Measurements from ENCODE around the gene LEF1.

Gene LEF1

DNA sequence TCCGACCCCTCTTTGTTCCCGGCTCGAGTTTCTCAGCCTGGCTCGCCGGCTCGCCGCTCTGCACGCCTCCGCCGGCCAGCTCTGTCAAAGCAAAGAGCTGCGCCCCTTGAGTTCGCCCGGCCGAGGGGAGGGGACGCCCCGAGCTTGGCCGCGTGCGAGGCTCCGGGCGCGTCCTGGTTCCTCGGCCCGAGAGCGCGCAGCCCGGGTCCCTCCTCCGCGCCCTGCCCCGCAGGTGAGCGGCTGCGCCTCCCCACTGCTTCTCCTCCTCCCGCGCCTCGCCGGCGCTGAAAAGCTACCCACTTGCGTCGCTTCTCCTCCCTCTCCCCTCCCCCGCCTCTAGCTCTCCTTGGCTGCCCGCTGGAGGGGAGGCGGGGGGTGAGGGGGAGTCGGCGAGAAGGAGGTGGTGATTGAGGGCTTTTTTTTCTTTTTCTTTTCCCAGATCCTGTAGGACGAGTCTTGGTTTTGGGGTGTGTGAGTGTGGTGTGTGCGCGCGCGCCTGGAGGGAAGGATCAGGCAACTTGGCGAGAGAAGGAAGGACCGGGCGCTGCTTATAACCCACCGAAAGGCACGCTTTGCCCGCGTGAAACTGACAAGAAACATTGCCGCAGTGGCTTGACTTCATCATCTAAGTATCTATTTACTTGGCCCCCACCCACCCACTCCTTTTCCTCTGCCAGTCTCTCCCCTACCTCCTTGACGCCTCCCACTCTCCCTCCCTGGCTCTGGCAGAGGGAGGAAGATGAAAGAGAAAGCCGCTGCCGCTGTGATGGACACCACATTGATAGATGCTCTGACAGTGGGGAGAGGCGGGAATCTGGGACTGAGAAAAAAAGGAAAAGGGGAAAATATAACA lies at the start of gene LEF1:
Gene LEF1 (minus strand): TSS at position 262 of the 853 bp plus-strand sequence. CDS start 1,165 bp downstream, outside the sequence.
- no peak for DNase-seq

DNA sequence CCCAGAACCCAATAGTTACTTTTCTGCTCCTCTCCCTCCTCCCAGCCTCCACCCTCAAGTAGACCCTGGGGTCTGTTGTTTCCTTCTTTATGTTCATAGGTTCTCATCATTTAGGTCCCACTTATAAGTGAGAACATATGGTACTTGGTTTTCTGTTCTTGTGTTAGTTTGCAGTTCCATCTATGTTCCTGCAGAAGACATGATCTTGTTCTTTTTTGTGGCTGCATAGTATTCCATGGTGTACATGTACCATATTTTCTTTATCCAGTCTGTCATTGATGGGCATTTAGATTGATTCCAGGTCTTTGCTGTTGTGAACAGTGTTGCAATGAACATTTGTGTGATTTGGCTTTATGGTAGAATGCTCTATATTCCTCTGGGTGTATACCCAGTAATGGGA lies 47.8 kb upstream of the LEF1 start:
- no peak for DNase-seq

DNA sequence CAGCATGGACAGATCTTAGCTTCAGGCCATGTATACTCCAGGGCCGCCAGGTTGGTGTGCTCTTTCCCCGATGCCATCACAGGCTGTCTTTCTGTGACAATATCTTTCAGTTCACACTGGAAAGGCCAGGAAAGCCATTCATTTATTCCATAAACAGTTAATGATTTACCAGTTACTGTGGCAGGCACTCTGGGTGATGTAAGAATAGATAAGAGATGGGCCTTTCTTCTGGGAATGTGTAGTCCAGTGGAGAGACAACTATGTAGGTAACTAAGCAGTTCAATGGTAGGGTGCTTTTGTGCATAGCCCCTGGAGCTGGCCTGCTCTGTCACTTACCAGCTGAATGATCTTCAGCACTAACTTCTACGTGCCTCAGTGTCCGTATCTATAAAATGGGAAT lies 46.3 kb upstream of the LEF1 start:
- DNase-seq, result no peak

DNA sequence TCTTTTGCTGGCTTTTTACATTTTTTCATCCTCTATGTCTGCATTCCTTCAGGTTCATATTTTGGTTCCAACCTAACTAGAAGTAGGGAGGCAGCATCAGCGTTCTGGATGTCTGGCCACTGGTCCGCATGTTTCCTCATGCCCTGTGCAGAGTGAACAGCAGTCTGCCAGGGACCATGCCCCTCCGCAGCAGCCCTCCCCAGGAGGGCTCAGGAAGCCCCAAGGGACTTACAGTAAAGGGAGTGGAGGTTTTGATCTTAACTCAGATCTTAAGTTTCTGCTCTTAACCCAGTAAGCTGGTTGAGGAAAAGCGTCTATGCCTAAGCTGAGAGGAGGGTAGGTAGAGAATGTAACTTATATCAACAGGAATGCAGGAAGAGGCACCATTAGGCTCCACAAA lies 45.0 kb upstream of the LEF1 start:
- no peak for DNase-seq

GRCh38 chr4:108213308-108213707 lies 44.6 kb upstream of the LEF1 start:
- no peak for DNase-seq

GRCh38 chr4:108210989-108211835 lies 42.5 kb upstream of the LEF1 start:
- no peak for DNase-seq

- no peak for DNase-seq
Measured at GRCh38 chr4:108209489-108209888, 40.8 kb upstream of the LEF1 start.

GRCh38 chr4:108205859-108206258 lies 37.1 kb upstream of the LEF1 start:
- no peak for DNase-seq

DNA sequence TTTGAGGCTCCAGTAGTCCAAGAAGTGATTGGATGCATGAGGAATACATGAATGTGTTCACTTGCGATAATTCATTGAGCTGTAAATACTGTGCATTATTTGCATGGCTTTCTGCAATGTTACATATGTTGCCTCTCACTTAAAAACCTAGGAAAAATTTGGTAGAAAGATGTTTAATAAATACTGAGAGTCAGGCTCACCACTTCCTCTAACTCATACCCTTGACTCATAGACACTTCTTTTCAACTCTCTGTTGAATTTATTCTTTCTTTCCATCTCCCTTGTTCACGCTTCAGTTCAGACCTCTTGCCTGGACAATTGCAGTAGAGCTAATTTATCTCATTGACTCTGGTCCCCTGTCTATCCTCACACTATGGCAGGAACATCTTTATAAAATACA lies 35.8 kb upstream of the LEF1 start:
- DNase-seq, result no peak

DNA sequence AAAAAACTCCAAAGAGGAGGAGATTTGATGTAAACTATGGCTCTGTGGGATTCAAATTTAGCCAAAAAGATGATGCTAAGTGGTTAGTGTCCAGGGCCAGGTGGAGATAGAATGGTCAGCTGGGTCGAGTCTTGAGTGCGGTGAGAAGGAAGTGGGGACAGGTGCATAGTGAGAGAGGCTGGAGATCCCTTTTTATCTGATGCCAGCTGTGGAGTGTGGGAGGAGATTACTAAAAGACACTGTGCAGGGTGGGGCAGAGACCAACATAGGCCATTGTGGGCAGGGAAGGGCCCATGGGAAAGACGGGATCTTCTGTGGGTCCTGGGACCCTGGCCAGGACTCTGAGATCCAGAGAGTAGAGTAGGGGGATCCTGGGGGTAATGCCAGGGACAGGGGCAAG lies 34.6 kb upstream of the LEF1 start:
- DNase-seq, result no peak

- DNase-seq, result no peak
Measured at GRCh38 chr4:108201774-108202173, 33.0 kb upstream of the LEF1 start.

GRCh38 chr4:108199881-108200280 lies 31.1 kb upstream of the LEF1 start:
- no peak for DNase-seq

DNA sequence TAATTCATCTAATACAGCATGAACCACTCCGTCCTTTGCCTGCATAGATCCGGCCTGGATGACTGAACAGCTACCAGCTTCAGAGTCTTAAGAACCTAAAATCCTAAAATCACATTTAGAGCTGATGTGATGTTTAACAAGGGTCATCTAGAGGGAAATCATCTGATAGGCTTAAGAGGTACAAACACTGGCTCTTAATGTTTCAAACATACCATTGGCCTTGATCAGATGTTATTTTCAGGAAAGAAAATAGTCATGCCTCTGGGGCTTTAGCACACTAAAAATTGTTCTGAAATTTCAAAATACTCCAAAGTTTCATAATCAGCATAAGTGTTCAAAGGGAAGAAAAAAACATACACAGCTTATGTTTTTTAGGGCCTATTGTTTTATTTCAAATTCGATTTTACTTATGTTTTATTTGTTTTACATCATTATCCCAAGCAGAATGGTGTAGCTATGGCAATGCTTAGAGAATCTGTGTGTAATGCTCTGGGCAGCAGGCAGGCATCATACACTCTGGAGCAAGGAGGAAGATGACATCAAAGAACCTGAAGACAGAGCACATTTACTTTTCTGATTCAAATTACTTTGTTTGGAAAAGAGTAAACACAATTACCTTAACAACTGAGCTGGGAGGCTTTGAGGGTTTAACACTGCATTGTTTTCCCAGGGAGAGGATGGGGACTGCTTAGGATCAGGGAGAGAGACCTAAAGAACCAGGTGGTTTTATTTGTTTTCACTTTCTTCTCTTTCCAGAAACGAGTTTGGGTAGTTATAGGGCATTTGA lies 25.3 kb upstream of the LEF1 start:
- no peak for DNase-seq

DNA sequence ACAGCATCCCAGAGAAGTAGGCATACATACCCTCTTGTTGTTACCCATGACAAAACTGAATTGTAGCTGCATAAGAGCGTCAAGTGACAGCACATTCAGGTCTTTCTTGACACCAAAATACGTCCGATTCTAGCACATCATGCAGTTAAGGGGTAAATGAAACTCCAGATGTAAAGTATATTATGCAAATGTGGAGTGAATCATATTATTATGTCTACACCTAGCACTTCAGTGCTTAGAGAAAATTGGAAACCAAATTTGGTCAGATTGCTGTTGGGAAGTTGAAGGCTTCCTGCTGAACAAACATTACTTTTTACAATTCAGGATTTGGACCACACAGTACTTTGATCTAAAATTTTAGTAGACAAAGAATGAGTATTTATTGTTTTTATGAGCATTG lies 24.2 kb upstream of the LEF1 start:
- DNase-seq, result no peak

- DNase-seq, result no peak
Measured at GRCh38 chr4:108192056-108192455, 23.3 kb upstream of the LEF1 start.

GRCh38 chr4:108191269-108191914 lies 22.7 kb upstream of the LEF1 start:
- no peak for DNase-seq

DNA sequence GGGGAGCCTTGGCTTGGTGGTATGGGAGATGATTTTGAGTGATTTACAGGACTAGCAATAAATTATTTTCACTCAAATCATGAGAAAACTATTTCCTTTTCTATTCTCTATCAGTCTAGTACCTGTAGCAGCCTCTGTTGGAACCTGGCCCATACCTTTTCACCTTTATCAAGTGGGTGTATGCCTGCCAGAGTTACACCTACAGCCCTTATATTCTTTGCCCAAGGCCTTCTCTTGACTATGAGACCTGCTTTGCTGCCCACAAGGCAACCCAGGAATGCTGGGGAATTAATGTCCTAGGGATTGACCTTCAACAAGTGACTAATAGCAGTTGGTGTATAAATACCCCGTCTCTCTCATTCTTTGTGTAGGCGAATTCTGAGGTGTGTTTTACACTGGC lies 20.0 kb upstream of the LEF1 start:
- DNase-seq, result no peak

GRCh38 chr4:108185252-108185651 lies 16.5 kb upstream of the LEF1 start:
- DNase-seq, result no peak

GRCh38 chr4:108184453-108185049 lies 15.8 kb upstream of the LEF1 start:
- no peak for DNase-seq

- no peak for DNase-seq
Measured at GRCh38 chr4:108181704-108182103, 13.0 kb upstream of the LEF1 start.

DNA sequence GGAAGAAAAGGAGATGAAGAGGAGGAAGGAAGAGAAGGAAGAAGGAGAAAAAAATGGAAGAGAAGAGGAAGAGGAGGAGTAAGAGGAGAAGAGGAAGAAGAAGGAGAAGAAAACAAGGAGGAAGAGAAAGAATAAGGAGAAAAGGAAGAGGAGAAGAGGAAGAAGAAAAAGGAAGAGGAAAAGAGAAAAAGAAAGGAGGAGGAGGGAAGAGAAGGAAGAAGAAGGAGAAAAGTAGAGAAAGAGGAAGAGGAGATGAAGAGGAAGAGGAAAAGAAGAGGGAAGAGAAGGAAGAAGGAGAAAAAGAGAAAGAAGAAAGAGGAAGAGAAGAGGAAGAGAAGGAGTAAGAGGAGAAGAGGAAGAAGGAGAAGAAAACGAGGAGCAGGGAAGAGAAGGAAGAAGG lies 11.8 kb upstream of the LEF1 start:
- no peak for DNase-seq

DNA sequence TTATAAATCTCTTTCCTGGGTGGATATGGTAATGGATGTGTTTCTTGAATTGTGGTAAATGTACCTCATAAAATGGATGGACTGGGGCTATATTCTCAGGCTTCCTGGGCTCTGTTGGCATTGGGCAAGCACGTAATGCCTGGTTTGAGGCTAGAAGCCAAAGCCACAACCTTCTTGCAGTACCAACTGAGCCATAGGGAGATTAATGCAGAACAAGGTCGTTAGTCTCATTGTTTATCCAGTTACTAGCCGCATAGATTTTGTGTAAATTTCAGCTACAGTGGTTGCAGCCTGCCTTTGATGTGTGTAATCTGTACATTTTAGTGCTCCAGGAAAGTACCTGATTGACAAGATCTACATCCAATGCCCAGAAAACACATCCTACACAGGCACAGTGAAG lies 7.2 kb upstream of the LEF1 start:
- DNase-seq, result no peak
